ENCODE measurements around the gene C3orf33. TPM values are rescaled to one million over a fixed set of nuclear protein-coding genes. Genes with fewer than 3 reads are reported as not detected.

C3orf33 gene
- total and polyA plus RNA-seq, 2 of the 13 experiments (the other 11 are each of a cell fraction or from before 2014, with no cell fraction given) = 9.2 to 12.6 TPM

GRCh38 chr3:155854141-155854940 lies 48.3 kb upstream of the C3orf33 start, which contains the start of gene SLC33A1 (continued):
- TF ChIP-seq AHDC1 (CRISPR knock-in tag; IDR thresholded peaks at IDR 0.05; ENCODE audit: borderline replicate concordance) = peak; percentile 78; the same call in 1 of the 2 replicates
- TF ChIP-seq ZNF44 (CRISPR knock-in tag; IDR thresholded peaks at IDR 0.05) = peak; percentile 92
- TF ChIP-seq ZFP36L1 (CRISPR knock-in tag; IDR thresholded peaks at IDR 0.05) = peak; percentile 96
- TF ChIP-seq ZNF383 (CRISPR knock-in tag; IDR thresholded peaks at IDR 0.05; ENCODE audit: borderline replicate concordance) = peak; percentile 97; the same call in 1 of the 2 replicates
- TF ChIP-seq ZNF7 (CRISPR knock-in tag; IDR thresholded peaks at IDR 0.05) = no peak
- TF ChIP-seq RARA (CRISPR knock-in tag; IDR thresholded peaks at IDR 0.05) = peak; percentile 66
- peak; percentile 81; the same call in 1 of the 2 replicates for TF ChIP-seq TFDP1 (CRISPR knock-in tag; IDR thresholded peaks at IDR 0.05; ENCODE audit: borderline replicate concordance)
- TF ChIP-seq FOXA1 (IDR thresholded peaks at IDR 0.05) = no peak
- TF ChIP-seq FOXA1 (CRISPR knock-in tag; IDR thresholded peaks at IDR 0.05) = peak; percentile 18; the same call in 1 of the 2 replicates
- peak; percentile 92 for TF ChIP-seq ZNF816 (CRISPR knock-in tag; IDR thresholded peaks at IDR 0.05; ENCODE audit: borderline replicate concordance)
- TF ChIP-seq KLF6 (CRISPR knock-in tag; IDR thresholded peaks at IDR 0.05) = peak; percentile 94
- TF ChIP-seq ZNF362 (CRISPR knock-in tag; IDR thresholded peaks at IDR 0.05; ENCODE audit: borderline replicate concordance) = peak; percentile 96
- TF ChIP-seq ZNF784 (CRISPR knock-in tag; IDR thresholded peaks at IDR 0.05; ENCODE audit: borderline replicate concordance) = peak; percentile 96
- peak; percentile 94; the same call in 1 of the 2 replicates for TF ChIP-seq HBP1 (CRISPR knock-in tag; IDR thresholded peaks at IDR 0.05; ENCODE audit: low read depth)
- peak; percentile 99 for TF ChIP-seq ZGPAT (CRISPR knock-in tag; IDR thresholded peaks at IDR 0.05)
- peak; percentile 78; the same call in 1 of the 2 replicates for TF ChIP-seq ZNF577 (CRISPR knock-in tag; IDR thresholded peaks at IDR 0.05; ENCODE audit: borderline replicate concordance, low read depth)

All from HepG2 (cell line).